NOMO-1 (cell line): ENCODE results near the gene TIGIT.

Experiments
- DNase-seq, 2 experiments: peaks; one replicate each; lab custom pipeline; 2025; ENCODE audit not compliant: unreplicated experiment in 2 of 2; lab: John Stamatoyannopoulos, UW

TIGIT gene

GRCh38 chr3:114350690-114351089 is 56.9 kb downstream of the TIGIT start:
- DNase-seq = no peak

DNA sequence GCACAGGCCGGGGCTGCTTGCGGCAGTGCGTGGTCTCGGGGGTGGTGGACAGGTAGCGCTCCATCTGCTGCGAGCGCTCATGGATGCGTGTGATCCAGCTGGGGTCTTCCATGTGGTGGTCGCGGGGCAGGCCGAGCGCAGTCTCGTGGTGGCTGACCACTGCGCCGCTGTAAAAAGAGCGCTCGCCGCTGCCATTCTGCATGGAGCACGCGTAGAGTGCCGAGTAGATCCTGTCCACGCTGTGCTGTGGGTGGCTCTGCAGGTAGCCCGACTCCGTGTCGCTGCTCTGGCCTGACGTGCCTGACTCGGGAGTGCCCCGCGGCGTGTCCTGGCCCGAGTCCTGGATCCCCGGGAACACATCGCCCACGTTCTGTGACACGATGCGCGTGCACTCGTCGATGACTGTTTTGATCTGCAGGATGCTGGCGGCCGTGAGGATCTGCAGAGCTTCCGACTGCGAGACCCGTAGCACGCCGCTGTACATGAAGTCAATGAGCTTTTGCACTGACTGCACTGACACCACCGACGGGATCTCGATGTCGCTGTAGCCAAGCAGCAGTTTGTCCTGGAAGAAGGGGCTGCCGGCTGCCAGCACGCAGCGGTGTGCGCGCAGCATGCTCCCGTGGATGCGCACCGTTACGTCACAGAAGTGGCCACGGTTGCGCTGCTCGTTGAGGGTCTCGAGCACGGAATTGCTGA is 57.4 kb downstream of the TIGIT start:
- DNase-seq = no peak

- no peak for DNase-seq
These were observed 58.0 kb downstream of the TIGIT start for GRCh38 chr3:114351822-114352145.

DNA sequence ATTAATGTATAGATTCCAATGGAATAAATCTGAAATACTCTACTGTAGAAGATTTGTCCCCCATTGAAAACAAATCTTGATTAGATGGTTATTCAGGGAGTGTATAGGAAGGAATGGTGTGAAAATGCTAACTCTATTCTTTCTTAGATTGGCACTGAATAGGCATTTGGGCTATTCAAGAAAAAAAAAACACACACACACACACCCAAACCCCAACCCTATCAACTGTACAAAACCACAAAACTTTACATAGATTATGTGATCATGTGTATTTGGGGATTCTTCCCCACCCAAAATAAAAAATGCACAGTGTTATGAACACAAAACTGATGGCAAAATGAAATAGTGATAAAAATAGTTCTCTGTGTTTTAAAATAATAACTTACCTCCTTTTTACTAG is 61.8 kb downstream of the TIGIT start:
- no peak for DNase-seq

- no peak for DNase-seq
These were observed 62.2 kb downstream of the TIGIT start for GRCh38 chr3:114356066-114356465.

DNA sequence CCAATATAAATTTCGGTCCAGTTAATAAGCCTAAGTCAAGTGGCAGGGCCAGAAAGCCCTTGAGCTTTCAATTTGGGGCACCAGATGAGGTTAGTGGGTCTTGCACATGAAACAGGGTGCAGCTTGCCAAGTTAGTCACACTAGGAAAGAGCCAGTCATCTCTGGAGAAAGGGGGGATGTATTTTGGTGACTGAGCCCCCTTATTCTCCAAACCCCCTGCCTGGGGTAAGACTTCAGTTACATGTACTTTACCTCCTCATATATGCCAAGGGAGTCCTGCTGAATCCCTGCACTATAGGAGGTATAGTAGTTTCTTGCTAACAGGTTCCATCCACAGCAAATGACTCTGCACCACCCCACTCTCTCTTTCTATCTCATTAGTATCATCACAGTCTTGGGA is 62.7 kb downstream of the TIGIT start:
- DNase-seq = no peak
